WERI-Rb-1 (cell line): Measurements from ENCODE around the gene SLC39A2.
A peak's percentile ranks its signal among the peaks of the same experiment; 100 is the strongest.
"Not testable (repeated sequence)": the region's sequence is repeated elsewhere in the genome, so short reads cannot be mapped to it uniquely, and the experiment has no call there.

Source experiments
- DNase-seq: peaks from one replicate; pipeline ENCODE4 v3.0.0-alpha.2; 2020
- H3K27ac ChIP-seq: fragments of 250-450 bp; sonication (Bioruptor Pico); 2 replicates; pipeline ENCODE4 v1.5.1; 2020; ENCODE audit warnings: mild to moderate bottlenecking, moderate library complexity
- H3K27me3 ChIP-seq: fragments of 250-450 bp; sonication (Bioruptor Pico); 2 replicates; pipeline ENCODE4 v1.5.1; 2021; ENCODE audit warnings: mild to moderate bottlenecking, low read depth, moderate library complexity; ENCODE audit not compliant: insufficient read depth, severe bottlenecking
- H3K36me3 ChIP-seq: fragments of 250-450 bp; sonication (Bioruptor Pico); 2 replicates; pipeline ENCODE4 v1.5.1; 2020; ENCODE audit warnings: mild to moderate bottlenecking, moderate library complexity
- H3K4me3 ChIP-seq: 2 replicates; pipeline ENCODE4 v1.5.1; 2011; ENCODE audit warnings: low read depth, mild to moderate bottlenecking, control low read depth, low read length
- H3K9me3 ChIP-seq: fragments of 250-450 bp; sonication (Bioruptor Pico); 2 replicates; pipeline ENCODE4 v1.5.1; 2021; ENCODE audit warnings: mild to moderate bottlenecking, moderate library complexity; ENCODE audit not compliant: severe bottlenecking
- TF ChIP-seq, protein P1 (sequence below): IDR thresholded peaks from 2 replicates; pipeline ENCODE4 v1.5.1; 2011; ENCODE audit warnings: low read depth, mild to moderate bottlenecking, control low read depth, inconsistent platforms, low read length

Gene SLC39A2

GRCh38 chr14:20982646-20983369 is 16.3 kb upstream of the SLC39A2 start:
- Histone ChIP-seq H3K9me3 (peaks cover 3% of the 10 kb centered on the region), H3K27me3 (no peaks in the 10 kb centered on the region), H3K4me3 (no peak overlapping the region), H3K36me3 (no peaks in the 10 kb centered on the region), H3K27ac (no peak overlapping the region)
- TF ChIP-seq, protein P1, sequence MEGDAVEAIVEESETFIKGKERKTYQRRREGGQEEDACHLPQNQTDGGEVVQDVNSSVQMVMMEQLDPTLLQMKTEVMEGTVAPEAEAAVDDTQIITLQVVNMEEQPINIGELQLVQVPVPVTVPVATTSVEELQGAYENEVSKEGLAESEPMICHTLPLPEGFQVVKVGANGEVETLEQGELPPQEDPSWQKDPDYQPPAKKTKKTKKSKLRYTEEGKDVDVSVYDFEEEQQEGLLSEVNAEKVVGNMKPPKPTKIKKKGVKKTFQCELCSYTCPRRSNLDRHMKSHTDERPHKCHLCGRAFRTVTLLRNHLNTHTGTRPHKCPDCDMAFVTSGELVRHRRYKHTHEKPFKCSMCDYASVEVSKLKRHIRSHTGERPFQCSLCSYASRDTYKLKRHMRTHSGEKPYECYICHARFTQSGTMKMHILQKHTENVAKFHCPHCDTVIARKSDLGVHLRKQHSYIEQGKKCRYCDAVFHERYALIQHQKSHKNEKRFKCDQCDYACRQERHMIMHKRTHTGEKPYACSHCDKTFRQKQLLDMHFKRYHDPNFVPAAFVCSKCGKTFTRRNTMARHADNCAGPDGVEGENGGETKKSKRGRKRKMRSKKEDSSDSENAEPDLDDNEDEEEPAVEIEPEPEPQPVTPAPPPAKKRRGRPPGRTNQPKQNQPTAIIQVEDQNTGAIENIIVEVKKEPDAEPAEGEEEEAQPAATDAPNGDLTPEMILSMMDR: no peak
- DNase-seq: no peak

- not testable (repeated sequence) for H3K4me3 ChIP-seq, DNase-seq, H3K36me3 ChIP-seq, H3K27ac ChIP-seq, H3K27me3 ChIP-seq, H3K9me3 ChIP-seq
Measured at GRCh38 chr14:20985650-20986049, 13.4 kb upstream of the SLC39A2 start.

DNA sequence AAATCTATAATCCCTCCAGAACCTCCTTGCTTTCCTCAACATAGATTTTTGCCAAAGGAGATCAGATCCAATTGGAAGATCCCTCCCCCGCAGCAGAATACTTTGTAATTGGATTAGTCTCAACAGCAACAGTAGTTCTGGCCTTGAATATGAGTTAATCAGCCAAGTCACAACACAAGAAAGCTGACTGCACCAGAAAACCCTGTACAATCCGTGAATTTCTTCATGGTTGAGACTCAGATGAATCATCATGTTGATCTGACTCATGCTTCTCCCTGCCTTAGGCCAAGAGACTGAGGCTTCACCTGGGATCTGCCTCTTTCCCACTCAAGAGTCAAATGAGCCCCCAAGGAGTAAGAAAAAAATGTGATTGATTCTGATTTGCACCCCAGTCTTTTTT is 12.3 kb upstream of the SLC39A2 start:
- Histone ChIP-seq H3K4me3 (no peak overlapping the region), H3K27ac (no peak overlapping the region), H3K36me3 (peaks cover 7% of the 10 kb centered on the region), H3K27me3 (no peaks in the 10 kb centered on the region), H3K9me3 (peaks cover 3% of the 10 kb centered on the region)
- TF ChIP-seq, protein P1: no peak
- no peak for DNase-seq

GRCh38 chr14:20988717-20989470 is 10.2 kb upstream of the SLC39A2 start:
- peaks cover 3% of the 10 kb centered on the region for H3K9me3 ChIP-seq
- H3K27ac ChIP-seq: no peak overlapping the region
- no peak for DNase-seq
- H3K27me3 ChIP-seq: no peaks in the 10 kb centered on the region
- peaks cover 28% of the 10 kb centered on the region for H3K36me3 ChIP-seq
- TF ChIP-seq, protein P1: no peak
- peak overlapping the region; percentile 85 for H3K4me3 ChIP-seq

DNA sequence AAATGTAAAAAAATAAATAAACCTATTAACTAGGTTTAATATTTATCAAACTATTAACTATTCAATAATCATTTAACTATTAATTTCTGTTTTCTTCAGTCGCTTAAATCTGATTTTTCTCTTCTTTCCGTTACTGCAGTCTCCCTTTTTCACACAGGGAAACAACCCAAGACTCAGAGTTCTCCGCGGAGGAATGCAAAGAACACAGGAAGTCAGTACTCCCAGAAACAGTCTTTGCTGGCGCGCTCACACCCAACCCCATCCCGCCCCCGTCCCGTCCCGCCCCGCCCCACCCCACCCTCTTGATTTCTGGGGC is 9.7 kb upstream of the SLC39A2 start:
- H3K27me3 ChIP-seq: no peaks in the 10 kb centered on the region
- TF ChIP-seq, protein P1: no peak
- peak overlapping the region; percentile 85 for H3K4me3 ChIP-seq
- peaks cover 33% of the 10 kb centered on the region for H3K36me3 ChIP-seq
- DNase-seq: no peak
- no peak overlapping the region for H3K27ac ChIP-seq
- H3K9me3 ChIP-seq: peaks cover 3% of the 10 kb centered on the region

- Histone ChIP-seq H3K9me3 (peaks cover 3% of the 10 kb centered on the region), H3K4me3 (peak within 1 kb of the TSS; percentile 85), H3K27me3 (no peaks in the 10 kb centered on the region), H3K36me3 (peaks cover 39% of the 10 kb centered on the region), H3K27ac (peak within 1 kb of the TSS; percentile 79)
- peak; percentile 94 for DNase-seq
- TF ChIP-seq, protein P1: peak; percentile 64
Measured at GRCh38 chr14:20989787-20990600, 9.1 kb upstream of the SLC39A2 start, which contains the start of gene METTL17. Gene METTL17 (plus strand): TSS chr14:20989980. CDS start chr14:20990003, 23 bp downstream.
